Measurements from ENCODE around the gene EFNA4. TPM values are rescaled to one million over a fixed set of nuclear protein-coding genes. Genes with fewer than 3 reads are reported as not detected.

Gene EFNA4
- total RNA-seq, 1 experiment from 2014 or later, result 9.8 TPM

GRCh38 chr1:155108296-155108695 is 44.8 kb downstream of the EFNA4 start:
- no peaks in the 10 kb centered on the region for H3K79me2 ChIP-seq (ENCODE audit: insufficient read depth, low read length)
- TF ChIP-seq EGR1 (IDR thresholded peaks at IDR 0.05; ENCODE audit: low read depth), result no peak
- TF ChIP-seq REST (IDR thresholded peaks at IDR 0.05; ENCODE audit: low read depth), result no peak
- no peak for TF ChIP-seq CBX3 (IDR thresholded peaks at IDR 0.05; ENCODE audit: low read depth)
- H3K4me3 ChIP-seq (replicated peaks in 1 of 2; ENCODE audit: low read depth in 1 of 2, low read length in 2 of 2), result no peak overlapping the region
- ATAC-seq, result no peak
- no peak for DNase-seq (ENCODE audit: low read depth, low spot score)
- no peaks in the 10 kb centered on the region for H3K27me3 ChIP-seq (ENCODE audit: insufficient read depth, low read length)
- H3K4me2 ChIP-seq (ENCODE audit: low read length), result no peak overlapping the region
- ChIA-PET CTCF (interaction anchor here (1.0 to 2.7 kb wide), 3 partner anchors 17 to 65 kb away, joined by 3 to 10 read pairs (median 7); partner anchors contain the start of genes KRTCAP2 and TRIM46), POLR2A (no interaction called here), RAD21 (ENCODE audit: low non-redundant PET in 1 of 2, low total read pairs in 2 of 2, uncharacterized antibody in 2 of 2, unreplicated experiment in 2 of 2) (no interaction called here)
- intact Hi-C loops (cut with micrococcal nuclease), result no loop called here
- H3K4me1 ChIP-seq (ENCODE audit: control insufficient read depth in 1 of 2, insufficient read depth in 2 of 2, low read length in 2 of 2), result peaks cover 0 to 3% of the 10 kb centered on the region in 2 experiments; a peak in 1 of 4 replicates
- no TSS peak for BruUV-seq (replicated peaks)
- no peaks in the 10 kb centered on the region for H4K20me1 ChIP-seq (ENCODE audit: insufficient read depth)
- no peak overlapping the region for H3K27ac ChIP-seq (ENCODE audit: low read depth, low read length)
- no peak overlapping the region for H3K9ac ChIP-seq (ENCODE audit: low read length)
- H3K9me3 ChIP-seq (ENCODE audit: control insufficient read depth in 1 of 2, insufficient read depth in 1 of 2, low read depth in 1 of 2, low read length in 2 of 2), result no peaks in the 10 kb centered on the region
- no peaks in the 10 kb centered on the region for H3K9me2 ChIP-seq (ENCODE audit: insufficient read depth)
- no peak overlapping the region for H2AFZ ChIP-seq (ENCODE audit: low read depth, low read length, poor library complexity, severe bottlenecking)
- no peaks in the 10 kb centered on the region for H3K36me3 ChIP-seq (ENCODE audit: control insufficient read depth in 1 of 2, insufficient read depth in 2 of 2, low read length in 2 of 2)

- Histone ChIP-seq H3K4me2 (ENCODE audit: low read length) (no peak overlapping the region), H3K27ac (ENCODE audit: low read depth, low read length) (no peak overlapping the region), H3K27me3 (ENCODE audit: insufficient read depth, low read length) (no peaks in the 10 kb centered on the region), H3K9me3 (ENCODE audit: control insufficient read depth in 1 of 2, insufficient read depth in 1 of 2, low read depth in 1 of 2, low read length in 2 of 2) (no peaks in the 10 kb centered on the region), H2AFZ (ENCODE audit: low read depth, low read length, poor library complexity, severe bottlenecking) (no peak overlapping the region), H3K9me2 (ENCODE audit: insufficient read depth) (no peaks in the 10 kb centered on the region), H4K20me1 (ENCODE audit: insufficient read depth) (no peaks in the 10 kb centered on the region), H3K4me1 (ENCODE audit: control insufficient read depth in 1 of 2, insufficient read depth in 2 of 2, low read length in 2 of 2) (peaks cover 0 to 3% of the 10 kb centered on the region in 2 experiments; a peak in 1 of 4 replicates), H3K9ac (ENCODE audit: low read length) (no peak overlapping the region), H3K79me2 (ENCODE audit: insufficient read depth, low read length) (no peaks in the 10 kb centered on the region), H3K36me3 (ENCODE audit: control insufficient read depth in 1 of 2, insufficient read depth in 2 of 2, low read length in 2 of 2) (no peaks in the 10 kb centered on the region), H3K4me3 (replicated peaks in 1 of 2; ENCODE audit: low read depth in 1 of 2, low read length in 2 of 2) (no peak overlapping the region)
- ChIA-PET CTCF (no interaction called here), POLR2A (no interaction called here), RAD21 (ENCODE audit: low non-redundant PET in 1 of 2, low total read pairs in 2 of 2, uncharacterized antibody in 2 of 2, unreplicated experiment in 2 of 2) (no interaction called here)
- DNase-seq (ENCODE audit: low read depth, low spot score) (no peak), ATAC-seq (no peak)
- intact Hi-C loops (cut with micrococcal nuclease), result loop anchor here (5.0 kb wide), 1 partner anchor 57 kb away; no protein-coding TSS in a partner anchor
- BruUV-seq (replicated peaks), result no TSS peak
- TF ChIP-seq POLR2A (IDR thresholded peaks at IDR 0.05; ENCODE audit: borderline replicate concordance, extremely low read depth, insufficient read depth, insufficient read length), result no peak
- TF ChIP-seq SRF (IDR thresholded peaks at IDR 0.05; ENCODE audit: low read depth), result no peak
- TF ChIP-seq JUND (IDR thresholded peaks at IDR 0.05), result no peak
- TF ChIP-seq YY1 (IDR thresholded peaks at IDR 0.05; ENCODE audit: extremely low read depth, insufficient replicate concordance, low read depth, low read length), result no peak
- TF ChIP-seq TCF7L2 (IDR thresholded peaks at IDR 0.05; ENCODE audit: borderline replicate concordance, extremely low read depth, insufficient read depth, insufficient read length), result no peak
- TF ChIP-seq ELF1 (IDR thresholded peaks at IDR 0.05; ENCODE audit: borderline replicate concordance, low read depth), result no peak
- no peak for TF ChIP-seq ZFX (IDR thresholded peaks at IDR 0.05)
- no peak for TF ChIP-seq CTCF (IDR thresholded peaks at IDR 0.05 in 2 of 3, conservative IDR thresholded peaks at IDR 0.05 in 1 of 3; ENCODE audit: borderline replicate concordance in 1 of 3, insufficient read depth in 1 of 3, low read depth in 2 of 3, low read length in 2 of 3)
- no peak for TF ChIP-seq FOSL1 (IDR thresholded peaks at IDR 0.05; ENCODE audit: low read depth)
- no peak for TF ChIP-seq EGR1 (IDR thresholded peaks at IDR 0.05; ENCODE audit: low read depth)
- TF ChIP-seq RAD21 (IDR thresholded peaks at IDR 0.05; ENCODE audit: low read depth), result no peak
- TF ChIP-seq ZBTB33 (IDR thresholded peaks at IDR 0.05; ENCODE audit: extremely low read depth, insufficient replicate concordance, low read length), result no peak
These were observed 46.8 kb downstream of the EFNA4 start for GRCh38 chr1:155110381-155110780.
